Vagina (tissue), 2 donors: ENCODE results near the gene AXIN1. TPM values are rescaled to one million over a fixed set of nuclear protein-coding genes. Genes with fewer than 3 reads are reported as not detected.

ENCODE experiments used
- DNase-seq, 2 donors: peaks; one replicate each; pipeline ENCODE4 v3.0.0-alpha.2; 2017; ENCODE audit errors: extremely low spot score in 2 of 2
- H3K27ac ChIP-seq: fragments of 200-600 bp; sonication (generic); one replicate; pipeline ENCODE4 v1.5.1; 2019
- H3K27me3 ChIP-seq: fragments of 200-600 bp; sonication (generic); one replicate; pipeline ENCODE4 v1.5.1; 2019
- H3K36me3 ChIP-seq, 2 donors: fragments of 200-600 bp; sonication (generic); one replicate each; pipeline ENCODE4 v1.5.1; 2017 to 2019
- H3K4me1 ChIP-seq: fragments of 200-600 bp; sonication (generic); one replicate; pipeline ENCODE4 v1.5.1; 2019
- H3K4me3 ChIP-seq, 2 donors: fragments of 200-600 bp; sonication (generic); 1 replicate in 1 of 2; 2 replicates in 1 of 2; pipeline ENCODE4 v1.5.1; 2016 to 2019
- H3K9me3 ChIP-seq: fragments of 200-600 bp; sonication (generic); one replicate; pipeline ENCODE4 v1.5.1; 2019
- POLR2A ChIP-seq, 2 donors: fragments of 450-650 bp; IDR thresholded peaks; one replicate each; pipeline ENCODE4 v1.6.1; 2017; ENCODE audit warnings: antibody characterized with exemption in 2 of 2, mild to moderate bottlenecking in 2 of 2, moderate library complexity in 2 of 2
- POLR2AphosphoS5 ChIP-seq, 2 donors: sonication (generic); formaldehyde crosslinking; IDR thresholded peaks; one replicate each; pipeline ENCODE4 v1.9.0; 2017; ENCODE audit warnings: antibody characterized with exemption in 2 of 2, mild to moderate bottlenecking in 2 of 2, low read depth in 1 of 2; ENCODE audit not compliant: insufficient read depth in 1 of 2
- intact Hi-C: fragments of 100-400 bp; cut with DNase I; formaldehyde crosslinking; loops from one replicate; pipeline ENCODE4 v1.15.1; 2023
- total RNA-seq: library from RNA; depleted of rRNA; stranded (reverse); fragments of >200 nt; gene quantifications from one replicate; pipeline ENCODE4 v1.2.3, GENCODE V29; 2016
- TF ChIP-seq, protein P1 (sequence below), 3 experiments: fragments of 450-650 bp in 2 of 3; fragments of 200-600 bp in 1 of 3; sonication (generic) in 1 of 3; IDR thresholded peaks; one replicate each; pipeline ENCODE4 v1.5.1; 2017 to 2019; ENCODE audit warnings: antibody characterized with exemption in 3 of 3, mild to moderate bottlenecking in 2 of 3, moderate library complexity in 2 of 3

The AXIN1 gene
- total RNA-seq, 1 donor from 2014 or later = 16.9 TPM

DNA sequence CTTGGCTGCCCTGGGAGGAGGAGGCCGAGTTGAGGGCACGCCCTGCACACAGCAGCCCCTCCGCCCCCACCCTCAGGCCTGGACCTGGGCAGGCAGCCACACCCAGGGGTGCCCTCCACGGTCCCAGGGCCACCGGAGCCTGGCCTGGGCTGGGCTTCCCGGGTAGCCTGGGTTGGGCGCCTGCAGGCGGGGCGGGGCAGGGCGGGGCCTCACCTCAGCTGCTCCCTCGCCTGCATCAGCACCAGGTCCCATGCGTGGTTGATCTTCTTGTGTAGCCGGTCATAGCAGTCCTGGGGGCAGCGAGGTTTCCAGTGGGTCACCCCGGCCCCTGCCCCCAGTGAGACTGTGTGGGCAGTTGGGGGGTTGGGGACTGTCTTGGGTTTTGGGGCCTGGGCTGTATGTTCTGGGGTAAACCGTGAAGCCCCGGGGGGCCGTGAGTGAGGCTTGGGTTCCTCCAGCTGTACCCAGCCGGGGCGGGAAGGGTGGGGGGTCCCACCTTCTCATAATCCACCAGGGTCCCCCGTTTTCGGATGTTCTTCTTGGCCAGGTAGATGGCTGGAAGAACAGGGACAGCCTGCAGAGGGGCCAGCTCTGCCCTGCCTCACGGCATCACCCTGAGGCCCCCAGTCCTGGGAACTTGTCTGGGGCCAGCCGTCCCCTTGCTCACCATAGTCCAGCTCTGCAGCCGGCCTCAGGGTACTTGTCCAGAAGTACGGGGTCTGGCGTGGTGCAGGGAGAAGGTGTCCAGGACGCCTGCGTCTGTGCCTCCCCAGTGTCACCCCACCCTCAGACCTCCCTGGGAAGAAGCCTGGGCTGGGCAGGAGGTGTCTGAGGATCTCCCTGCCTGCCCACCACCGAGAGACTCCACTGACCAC lies 78.7 kb downstream of the AXIN1 start:
- intact Hi-C loops = no loop called here
- H3K4me3 ChIP-seq = no peak overlapping the region
- no peaks in the 10 kb centered on the region for H3K27me3 ChIP-seq
- H3K36me3 ChIP-seq = no peaks in the 10 kb centered on the region
- H3K9me3 ChIP-seq = no peaks in the 10 kb centered on the region
- DNase-seq = no peak
- TF ChIP-seq POLR2A (IDR thresholded peaks at IDR 0.05) (no peak), POLR2AphosphoS5 (IDR thresholded peaks at IDR 0.05; ENCODE audit: insufficient read depth in 1 of 2, low read depth in 1 of 2) (no peak)
- TF ChIP-seq, protein P1, sequence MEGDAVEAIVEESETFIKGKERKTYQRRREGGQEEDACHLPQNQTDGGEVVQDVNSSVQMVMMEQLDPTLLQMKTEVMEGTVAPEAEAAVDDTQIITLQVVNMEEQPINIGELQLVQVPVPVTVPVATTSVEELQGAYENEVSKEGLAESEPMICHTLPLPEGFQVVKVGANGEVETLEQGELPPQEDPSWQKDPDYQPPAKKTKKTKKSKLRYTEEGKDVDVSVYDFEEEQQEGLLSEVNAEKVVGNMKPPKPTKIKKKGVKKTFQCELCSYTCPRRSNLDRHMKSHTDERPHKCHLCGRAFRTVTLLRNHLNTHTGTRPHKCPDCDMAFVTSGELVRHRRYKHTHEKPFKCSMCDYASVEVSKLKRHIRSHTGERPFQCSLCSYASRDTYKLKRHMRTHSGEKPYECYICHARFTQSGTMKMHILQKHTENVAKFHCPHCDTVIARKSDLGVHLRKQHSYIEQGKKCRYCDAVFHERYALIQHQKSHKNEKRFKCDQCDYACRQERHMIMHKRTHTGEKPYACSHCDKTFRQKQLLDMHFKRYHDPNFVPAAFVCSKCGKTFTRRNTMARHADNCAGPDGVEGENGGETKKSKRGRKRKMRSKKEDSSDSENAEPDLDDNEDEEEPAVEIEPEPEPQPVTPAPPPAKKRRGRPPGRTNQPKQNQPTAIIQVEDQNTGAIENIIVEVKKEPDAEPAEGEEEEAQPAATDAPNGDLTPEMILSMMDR (IDR thresholded peaks at IDR 0.05) = no peak
- H3K4me1 ChIP-seq = peaks cover 15% of the 10 kb centered on the region
- H3K27ac ChIP-seq = no peak overlapping the region

DNA sequence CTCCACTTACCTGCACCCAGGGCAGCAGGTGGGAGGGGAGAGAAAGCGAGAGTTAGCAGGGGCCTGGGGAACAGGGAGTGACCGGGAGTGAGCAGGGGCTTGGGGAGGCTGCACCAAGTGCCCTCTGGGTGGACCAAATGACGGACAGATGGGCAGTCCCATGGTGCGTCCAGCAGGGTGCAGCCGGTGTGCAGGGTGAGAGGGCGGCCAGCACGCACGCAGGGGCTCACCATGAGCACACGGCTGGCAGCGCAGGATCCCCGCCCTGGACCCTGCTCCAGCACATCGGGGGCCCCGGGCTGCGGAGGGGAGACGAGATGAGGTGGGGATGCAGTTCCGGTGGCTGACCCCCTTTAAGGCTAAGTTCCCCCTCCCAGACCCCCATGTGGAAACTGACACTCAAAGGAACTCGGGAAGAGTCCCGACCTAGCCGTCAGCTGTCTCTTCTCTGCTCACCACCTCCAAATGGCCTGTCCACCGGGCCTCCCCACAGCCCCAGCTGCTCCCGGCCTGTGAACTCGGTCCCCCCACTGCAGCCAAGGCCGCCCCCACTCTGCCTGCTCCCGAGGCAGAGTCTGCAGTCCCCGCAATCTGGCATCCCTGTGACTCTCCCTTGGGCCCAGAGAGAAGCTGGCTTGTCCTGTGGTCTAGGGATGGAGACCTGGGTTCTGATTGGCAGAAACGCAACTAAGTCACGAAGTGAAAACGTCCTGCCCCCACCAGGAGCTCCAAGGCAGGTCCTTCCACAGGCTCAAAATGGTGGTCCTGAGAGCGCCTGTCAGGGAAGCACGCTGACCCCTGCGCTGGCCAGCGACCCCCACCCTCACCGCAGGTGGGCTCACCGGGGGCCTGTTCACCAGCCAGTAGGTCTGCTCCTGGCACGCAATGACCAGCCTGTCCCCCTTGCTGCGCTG lies 79.6 kb downstream of the AXIN1 start:
- Histone ChIP-seq H3K4me3 (no peak overlapping the region), H3K27ac (no peak overlapping the region), H3K4me1 (peaks cover 15% of the 10 kb centered on the region), H3K36me3 (no peaks in the 10 kb centered on the region), H3K9me3 (no peaks in the 10 kb centered on the region), H3K27me3 (no peaks in the 10 kb centered on the region)
- DNase-seq = no peak
- TF ChIP-seq, protein P1 (IDR thresholded peaks at IDR 0.05) = no peak
- TF ChIP-seq POLR2AphosphoS5 (IDR thresholded peaks at IDR 0.05; ENCODE audit: insufficient read depth in 1 of 2, low read depth in 1 of 2) (no peak), POLR2A (IDR thresholded peaks at IDR 0.05) (no peak)
- intact Hi-C loops = no loop called here

DNA sequence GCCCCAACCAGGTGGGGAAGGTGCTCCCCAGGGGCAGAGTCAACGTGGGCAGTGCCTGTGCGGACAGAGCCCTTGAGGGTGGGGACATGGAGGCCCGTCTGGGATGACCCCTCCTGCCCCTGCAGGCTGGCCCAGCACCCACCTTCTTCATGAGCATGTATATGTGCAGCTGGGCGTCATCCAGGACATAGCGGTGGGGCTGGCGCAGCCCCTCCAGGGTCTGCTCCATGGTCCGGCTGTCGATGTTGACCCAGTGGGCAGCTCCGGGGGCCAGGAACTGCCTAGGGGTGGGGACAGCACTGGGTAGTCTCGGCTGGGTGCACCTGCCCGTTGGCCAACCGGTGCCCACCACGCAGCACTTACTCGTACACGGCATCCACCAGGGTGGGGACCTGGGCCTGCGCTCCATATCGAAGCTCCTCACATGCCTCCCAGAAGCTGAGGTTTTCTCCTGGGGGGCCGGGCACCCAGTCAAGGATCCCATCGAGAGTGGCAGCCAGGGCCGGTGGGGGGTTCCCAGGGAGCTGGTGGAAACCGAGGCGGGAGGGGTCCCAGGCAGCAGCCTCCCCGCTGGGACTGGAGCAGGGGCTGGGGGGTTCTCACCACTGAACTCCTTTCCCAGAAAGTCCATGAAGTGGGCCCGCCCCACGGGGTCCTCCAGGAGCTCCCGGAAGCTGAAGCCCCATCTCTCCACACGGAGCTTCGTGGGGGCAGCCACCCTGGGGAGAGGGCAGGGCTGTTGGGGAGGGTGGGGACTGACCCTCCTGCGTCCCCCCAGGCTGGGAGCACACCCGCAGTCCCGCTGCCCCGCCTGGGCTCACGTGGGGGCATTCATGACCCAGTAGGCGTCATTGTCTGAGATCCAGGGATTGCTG lies 81.9 kb downstream of the AXIN1 start:
- no peak for TF ChIP-seq POLR2A (IDR thresholded peaks at IDR 0.05)
- TF ChIP-seq POLR2AphosphoS5 (IDR thresholded peaks at IDR 0.05; ENCODE audit: insufficient read depth in 1 of 2, low read depth in 1 of 2) = no peak
- TF ChIP-seq, protein P1 (IDR thresholded peaks at IDR 0.05) = no peak
- no peak overlapping the region for H3K27ac ChIP-seq
- H3K4me1 ChIP-seq = peaks cover 10% of the 10 kb centered on the region
- DNase-seq = no peak
- H3K36me3 ChIP-seq = no peaks in the 10 kb centered on the region
- no peak overlapping the region for H3K4me3 ChIP-seq
- no peaks in the 10 kb centered on the region for H3K9me3 ChIP-seq
- intact Hi-C loops = no loop called here
- no peaks in the 10 kb centered on the region for H3K27me3 ChIP-seq

DNA sequence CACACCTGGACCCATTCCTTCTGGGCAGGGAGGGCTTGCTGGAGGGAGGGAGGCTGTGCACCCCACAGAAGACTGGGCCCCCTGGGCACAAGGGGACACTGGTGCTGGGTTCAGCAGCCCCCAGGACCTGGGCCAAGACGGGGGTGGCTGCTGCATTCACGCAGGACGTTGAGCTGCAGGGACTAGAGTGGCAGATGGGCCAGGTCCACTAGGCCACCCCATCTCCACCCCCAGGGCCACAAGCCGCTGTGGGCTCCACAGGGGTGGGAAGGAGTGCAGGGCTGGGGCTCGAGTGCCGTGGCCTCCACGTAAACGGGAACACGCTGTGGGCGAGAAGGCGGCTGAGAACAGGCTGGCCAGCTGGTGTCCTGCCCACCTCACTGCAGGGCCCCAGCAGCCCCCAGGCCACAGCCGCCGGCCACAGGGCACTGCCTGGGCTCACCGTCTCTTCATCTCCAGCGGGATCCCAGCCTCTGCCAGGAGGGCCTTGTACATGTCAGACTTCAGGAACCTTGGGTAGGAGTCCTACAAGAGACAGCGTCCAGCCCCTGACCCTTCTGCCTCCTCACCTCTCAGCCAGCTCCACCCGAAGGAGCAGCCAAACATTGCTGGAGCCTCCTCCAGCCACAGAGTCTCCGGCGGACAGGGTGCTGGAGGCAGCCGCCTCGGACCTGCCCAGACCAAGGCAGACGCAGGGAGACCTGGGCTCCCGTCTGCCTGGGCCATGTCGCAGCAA lies 83.3 kb downstream of the AXIN1 start:
- H3K4me3 ChIP-seq = no peak overlapping the region
- TF ChIP-seq, protein P1 (IDR thresholded peaks at IDR 0.05) = no peak
- TF ChIP-seq POLR2AphosphoS5 (IDR thresholded peaks at IDR 0.05; ENCODE audit: insufficient read depth in 1 of 2, low read depth in 1 of 2) = no peak
- no peak for TF ChIP-seq POLR2A (IDR thresholded peaks at IDR 0.05)
- no peaks in the 10 kb centered on the region for H3K27me3 ChIP-seq
- DNase-seq = no peak
- H3K9me3 ChIP-seq = no peaks in the 10 kb centered on the region
- H3K27ac ChIP-seq = no peak overlapping the region
- intact Hi-C loops = no loop called here
- H3K36me3 ChIP-seq = peaks cover 0 to 7% of the 10 kb centered on the region in 2 donors
- H3K4me1 ChIP-seq = no peaks in the 10 kb centered on the region
